BLaER1 treated with 17β-estradiol and CSF1 and Interleukin-3, amounts not matched to agents 10 nM and 100 nM (cell line): ENCODE data around the gene PRKCD.
"Not testable (repeated sequence)": the region's sequence is repeated elsewhere in the genome, so short reads cannot be mapped to it uniquely, and the experiment has no call there.

Experiments
- H3K27ac ChIP-seq, 11 experiments: shearing (Covaris generic); formaldehyde crosslinking; 2 replicates each; pipeline ENCODE4 v1.8.1; 2022
- H3K27me3 ChIP-seq, 11 experiments: shearing (Covaris generic); formaldehyde crosslinking; 2 replicates each; pipeline ENCODE4 v1.8.1; 2022
- H3K36me3 ChIP-seq, 11 experiments: shearing (Covaris generic); formaldehyde crosslinking; 2 replicates each; pipeline ENCODE4 v1.8.1; 2022
- H3K4me1 ChIP-seq, 10 experiments: shearing (Covaris generic); formaldehyde crosslinking; 2 replicates each; pipeline ENCODE4 v1.8.1; 2022
- H3K4me2 ChIP-seq, 11 experiments: shearing (Covaris generic); formaldehyde crosslinking; 2 replicates each; pipeline ENCODE4 v1.8.1; 2022
- H3K4me3 ChIP-seq, 10 experiments: shearing (Covaris generic); formaldehyde crosslinking; 2 replicates each; pipeline ENCODE4 v1.8.1; 2022
- H3K9ac ChIP-seq, 11 experiments: shearing (Covaris generic); formaldehyde crosslinking; 2 replicates each; pipeline ENCODE4 v1.8.1; 2022
- H3K9me3 ChIP-seq, 11 experiments: shearing (Covaris generic); formaldehyde crosslinking; replicated peaks in 1 of 11; 2 replicates each; pipeline ENCODE4 v1.8.1; 2022
- H4K20me1 ChIP-seq, 11 experiments: shearing (Covaris generic); formaldehyde crosslinking; 2 replicates each; pipeline ENCODE4 v1.8.1; 2022
- Cebpa-rat ChIP-seq, 11 experiments: shearing (Covaris generic); IDR thresholded peaks; 2 replicates each; pipeline ENCODE4 v1.8.1; 2022

Gene PRKCD

GRCh38 chr3:53150247-53151085 lies 10.5 kb upstream of the PRKCD start:
- H3K9ac ChIP-seq = no peak overlapping the region
- H3K27me3 ChIP-seq = peaks cover 1 to 8% (median 6%) of the 10 kb centered on the region in 11 experiments; a peak in 18 of 22 replicates

GRCh38 chr3:53151086-53151438 lies 9.9 kb upstream of the PRKCD start:
- H3K27ac ChIP-seq, H3K4me3 ChIP-seq, H3K9ac ChIP-seq, H3K9me3 ChIP-seq, H4K20me1 ChIP-seq, H3K4me2 ChIP-seq, H3K36me3 ChIP-seq: not testable (repeated sequence)
- H3K4me1 ChIP-seq = peaks cover 0 to 76% (median 14%) of the 10 kb centered on the region in 10 experiments; a peak in 11 of 20 replicates
- H3K27me3 ChIP-seq = peaks cover 7 to 14% (median 12%) of the 10 kb centered on the region in 11 experiments

More at GRCh38 chr3:53150247-53151085, 10.5 kb upstream of the PRKCD start:
- no peak overlapping the region for H3K27ac ChIP-seq
- H3K4me1 ChIP-seq = peaks cover 0 to 82% (median 14%) of the 10 kb centered on the region in 10 experiments; a peak in 11 of 20 replicates
- H4K20me1 ChIP-seq = no peaks in the 10 kb centered on the region
- peak overlapping the region in 2 of 11 experiments; percentile 8 to 72; a peak in 3 of 22 replicates for H3K4me2 ChIP-seq
- H3K9me3 ChIP-seq = no peaks in the 10 kb centered on the region
- TF ChIP-seq Cebpa-rat (IDR thresholded peaks at IDR 0.05) = no peak
- H3K36me3 ChIP-seq = no peaks in the 10 kb centered on the region
- no peak overlapping the region for H3K4me3 ChIP-seq

GRCh38 chr3:53151465-53151864 lies 9.5 kb upstream of the PRKCD start:
- Histone ChIP-seq H3K27ac (no peak overlapping the region), H3K4me1 (peaks cover 0 to 72% (median 14%) of the 10 kb centered on the region in 10 experiments; a peak in 11 of 20 replicates), H3K9ac (no peak overlapping the region), H3K4me3 (no peak overlapping the region), H3K4me2 (no peak overlapping the region), H4K20me1 (no peaks in the 10 kb centered on the region; a peak in 1 of 22 replicates), H3K36me3 (no peaks in the 10 kb centered on the region), H3K9me3 (no peaks in the 10 kb centered on the region), H3K27me3 (peaks cover 10 to 18% (median 15%) of the 10 kb centered on the region in 11 experiments)
- TF ChIP-seq Cebpa-rat (IDR thresholded peaks at IDR 0.05) = no peak

GRCh38 chr3:53151870-53152660 lies 8.9 kb upstream of the PRKCD start:
- no peak overlapping the region for H3K4me3 ChIP-seq
- no peaks in the 10 kb centered on the region for H3K36me3 ChIP-seq
- H3K4me1 ChIP-seq = peaks cover 0 to 71% (median 16%) of the 10 kb centered on the region in 10 experiments; a peak in 11 of 20 replicates
- no peaks in the 10 kb centered on the region; a peak in 1 of 22 replicates for H4K20me1 ChIP-seq
- 0 out of 22 replicates have a peak overlapping the region, but pooled peaks of 1 of the 11 experiments have one; percentile 6 for H3K9ac ChIP-seq
- no peak for TF ChIP-seq Cebpa-rat (IDR thresholded peaks at IDR 0.05)
- H3K27ac ChIP-seq = no peak overlapping the region
- H3K4me2 ChIP-seq = peak overlapping the region in 2 of 11 experiments; percentile 78 to 82; a peak in 2 of 22 replicates
- H3K27me3 ChIP-seq = peaks cover 10 to 24% (median 21%) of the 10 kb centered on the region in 11 experiments
- no peaks in the 10 kb centered on the region for H3K9me3 ChIP-seq

GRCh38 chr3:53153264-53153823 lies 7.7 kb upstream of the PRKCD start:
- no peaks in the 10 kb centered on the region for H3K9me3 ChIP-seq
- peaks cover 10 to 32% (median 25%) of the 10 kb centered on the region in 11 experiments for H3K27me3 ChIP-seq
- H4K20me1 ChIP-seq = no peaks in the 10 kb centered on the region; a peak in 1 of 22 replicates
- H3K27ac ChIP-seq = no peak overlapping the region
- no peak for TF ChIP-seq Cebpa-rat (IDR thresholded peaks at IDR 0.05)
- H3K36me3 ChIP-seq = no peaks in the 10 kb centered on the region
- peaks cover 1 to 71% (median 22%) of the 10 kb centered on the region in 10 experiments; a peak in 18 of 20 replicates for H3K4me1 ChIP-seq
- H3K4me3 ChIP-seq = no peak overlapping the region
- H3K4me2 ChIP-seq = peak overlapping the region in 5 of 11 experiments; percentile 15 to 82 (median 55); a peak in 8 of 22 replicates
- H3K9ac ChIP-seq = peak overlapping the region in 2 of 11 experiments; percentile 11 to 43; a peak in 1 of 22 replicates

GRCh38 chr3:53153980-53154379 lies 7.0 kb upstream of the PRKCD start:
- no peaks in the 10 kb centered on the region; a peak in 1 of 22 replicates for H4K20me1 ChIP-seq
- H3K9me3 ChIP-seq = no peaks in the 10 kb centered on the region
- TF ChIP-seq Cebpa-rat (IDR thresholded peaks at IDR 0.05) = no peak
- peak overlapping the region in 3 of 11 experiments; percentile 11 to 43 (median 12); a peak in 2 of 22 replicates for H3K9ac ChIP-seq
- H3K4me2 ChIP-seq = peak overlapping the region in 5 of 11 experiments; percentile 15 to 82 (median 55); a peak in 9 of 22 replicates
- H3K27ac ChIP-seq = no peak overlapping the region
- H3K4me3 ChIP-seq = no peak overlapping the region
- H3K4me1 ChIP-seq = peaks cover 8 to 76% (median 28%) of the 10 kb centered on the region in 10 experiments
- H3K36me3 ChIP-seq = no peaks in the 10 kb centered on the region
- peaks cover 10 to 32% (median 25%) of the 10 kb centered on the region in 11 experiments for H3K27me3 ChIP-seq

- Histone ChIP-seq H4K20me1 (peaks cover 0 to 2% (median 0%) of the 10 kb centered on the region in 11 experiments; a peak in 1 of 22 replicates), H3K9me3 (no peaks in the 10 kb centered on the region), H3K4me1 (peaks cover 10 to 79% (median 37%) of the 10 kb centered on the region in 10 experiments), H3K27ac (no peak overlapping the region), H3K36me3 (no peaks in the 10 kb centered on the region), H3K4me3 (no peak overlapping the region), H3K4me2 (peak overlapping the region in 5 of 11 experiments; percentile 15 to 82 (median 55); a peak in 6 of 22 replicates), H3K27me3 (peaks cover 10 to 32% (median 25%) of the 10 kb centered on the region in 11 experiments), H3K9ac (peak overlapping the region in 2 of 11 experiments; percentile 2 to 9; a peak in 1 of 22 replicates)
- no peak for TF ChIP-seq Cebpa-rat (IDR thresholded peaks at IDR 0.05)
Measured at GRCh38 chr3:53154881-53155285, 6.1 kb upstream of the PRKCD start.

GRCh38 chr3:53155760-53156159 lies 5.2 kb upstream of the PRKCD start:
- Histone ChIP-seq H3K4me1 (peaks cover 17 to 77% (median 44%) of the 10 kb centered on the region in 10 experiments), H3K4me2 (peak overlapping the region in 1 of 11 experiments; percentile 1; a peak in 2 of 22 replicates), H3K36me3 (no peaks in the 10 kb centered on the region), H3K9ac (no peak overlapping the region), H3K9me3 (no peaks in the 10 kb centered on the region), H3K27ac (no peak overlapping the region), H3K4me3 (no peak overlapping the region), H4K20me1 (peaks cover 0 to 6% (median 0%) of the 10 kb centered on the region in 11 experiments; a peak in 1 of 22 replicates), H3K27me3 (peaks cover 10 to 32% (median 25%) of the 10 kb centered on the region in 11 experiments)
- TF ChIP-seq Cebpa-rat (IDR thresholded peaks at IDR 0.05) = no peak
